SK-N-SH treated with all-trans-retinoic acid at 6 μM for 48 hours (cell line): ENCODE measurements around the gene COMMD4.
"Not testable (repeated sequence)": the region's sequence is repeated elsewhere in the genome, so short reads cannot be mapped to it uniquely, and the experiment has no call there.

Source experiments
- ATAC-seq: fragments of 200-7000 bp; cut with Tn5 transposase; 3 replicates; pipeline ENCODE4 v1.9.1; 2020; ENCODE audit warnings: mild to moderate bottlenecking, moderate library complexity
- ARNTL ChIP-seq: fragments of 450-650 bp; formaldehyde crosslinking; IDR thresholded peaks from 2 replicates; pipeline ENCODE4 v1.5.0; 2020; ENCODE audit warnings: low read depth, mild to moderate bottlenecking, moderate library complexity, borderline replicate concordance
- BACH2 ChIP-seq: fragments of 250-450 bp; sonication (Bioruptor Pico); IDR thresholded peaks from 2 replicates; pipeline ENCODE4 v1.9.0; 2021; ENCODE audit warnings: mild to moderate bottlenecking, borderline replicate concordance
- CSDC2 ChIP-seq: fragments of 250-450 bp; sonication (Bioruptor Pico); IDR thresholded peaks from 2 replicates; pipeline ENCODE4 v1.5.0; 2020; ENCODE audit warnings: mild to moderate bottlenecking, moderate library complexity
- CSRNP3 ChIP-seq: fragments of 250-450 bp; sonication (Bioruptor Pico); IDR thresholded peaks from 2 replicates; pipeline ENCODE4 v1.5.1; 2021; ENCODE audit warnings: mild to moderate bottlenecking, moderate library complexity
- ESRRG ChIP-seq: fragments of 250-450 bp; sonication (Bioruptor Pico); IDR thresholded peaks from 2 replicates; pipeline ENCODE4 v1.6.1; 2021; ENCODE audit warnings: mild to moderate bottlenecking
- GLIS3 ChIP-seq: fragments of 250-450 bp; sonication (Bioruptor Pico); IDR thresholded peaks from 2 replicates; pipeline ENCODE4 v1.5.0; 2020; ENCODE audit warnings: mild to moderate bottlenecking, moderate library complexity
- ISL1 ChIP-seq: fragments of 250-450 bp; sonication (Bioruptor Pico); IDR thresholded peaks from 2 replicates; pipeline ENCODE4 v2.1.2; 2022; ENCODE audit warnings: mild to moderate bottlenecking, moderate library complexity
- OSR1 ChIP-seq: fragments of 250-450 bp; sonication (Bioruptor Pico); IDR thresholded peaks from 2 replicates; pipeline ENCODE4 v1.8.0; 2022; ENCODE audit warnings: moderate library complexity, mild to moderate bottlenecking, inconsistent platforms
- PATZ1 ChIP-seq: fragments of 250-450 bp; sonication (Bioruptor Pico); IDR thresholded peaks from 2 replicates; pipeline ENCODE4 v1.8.0; 2020; ENCODE audit warnings: mild to moderate bottlenecking, moderate library complexity, borderline replicate concordance
- POU6F1 ChIP-seq: fragments of 250-450 bp; sonication (Bioruptor Pico); IDR thresholded peaks from 2 replicates; pipeline ENCODE4 v1.8.0; 2021; ENCODE audit warnings: low read depth, mild to moderate bottlenecking, moderate library complexity, borderline replicate concordance
- RARB ChIP-seq: fragments of 250-450 bp; sonication (Bioruptor Pico); IDR thresholded peaks from 2 replicates; pipeline ENCODE4 v1.8.0; 2021; ENCODE audit warnings: mild to moderate bottlenecking, moderate library complexity
- SNAI2 ChIP-seq: fragments of 250-450 bp; sonication (Bioruptor Pico); IDR thresholded peaks from 2 replicates; pipeline ENCODE4 v1.5.0; 2020; ENCODE audit warnings: mild to moderate bottlenecking, moderate library complexity
- TCF4 ChIP-seq: fragments of 250-450 bp; sonication (Bioruptor Pico); IDR thresholded peaks from 2 replicates; pipeline ENCODE4 v1.8.0; 2021; ENCODE audit warnings: mild to moderate bottlenecking, moderate library complexity, borderline replicate concordance
- TOX ChIP-seq: fragments of 250-450 bp; sonication (Bioruptor Pico); IDR thresholded peaks from 2 replicates; pipeline ENCODE4 v1.8.0; 2021; ENCODE audit warnings: mild to moderate bottlenecking, moderate library complexity, borderline replicate concordance
- ZFP3 ChIP-seq: fragments of 250-450 bp; sonication (Bioruptor Pico); IDR thresholded peaks from 2 replicates; pipeline ENCODE4 v1.5.0; 2020; ENCODE audit warnings: mild to moderate bottlenecking, moderate library complexity
- ZFP30 ChIP-seq: fragments of 450-650 bp; formaldehyde crosslinking; IDR thresholded peaks from 2 replicates; pipeline ENCODE4 v1.5.0; 2022; ENCODE audit warnings: mild to moderate bottlenecking, moderate library complexity
- ZNF565 ChIP-seq: fragments of 450-650 bp; formaldehyde crosslinking; conservative IDR thresholded peaks from 2 replicates; pipeline ENCODE4 v1.5.0; 2020; ENCODE audit warnings: low read depth, mild to moderate bottlenecking, moderate library complexity

The COMMD4 gene

DNA sequence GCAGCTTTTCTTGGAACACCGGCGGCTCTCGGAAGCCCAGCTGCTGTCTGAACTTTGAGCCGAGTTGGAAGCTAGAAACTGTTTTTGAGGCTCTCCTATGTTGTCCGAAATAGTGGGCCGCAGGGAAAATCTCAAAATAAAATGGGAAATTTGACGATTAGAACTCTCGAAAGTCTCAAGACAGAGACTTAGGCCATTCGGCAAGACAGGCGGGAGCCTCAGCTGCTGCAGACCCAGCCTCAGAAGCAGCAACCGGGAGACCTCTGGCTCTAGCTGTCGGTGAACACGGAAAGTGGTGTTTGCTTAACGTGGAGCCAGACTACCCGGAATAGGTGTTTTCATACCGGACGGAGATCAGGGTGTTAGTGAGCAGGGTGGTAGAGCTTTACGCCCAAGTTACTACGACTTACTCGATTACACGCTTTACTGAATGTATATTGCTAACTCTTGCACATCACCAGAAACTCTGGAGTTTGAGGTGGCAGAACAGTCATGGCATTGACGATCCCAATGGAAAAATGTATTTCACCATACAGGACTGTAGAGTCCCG is 32.9 kb downstream of the COMMD4 start:
- ATAC-seq: peak; percentile 6
- TF ChIP-seq BACH2 (CRISPR knock-in tag): no peak
- TF ChIP-seq ESRRG (CRISPR knock-in tag): no peak
- TF ChIP-seq RARB (CRISPR knock-in tag): no peak
- no peak for TF ChIP-seq ZNF565 (CRISPR knock-in tag)
- no peak for TF ChIP-seq TCF4
- no peak for TF ChIP-seq ZFP30 (CRISPR knock-in tag)
- no peak for TF ChIP-seq POU6F1 (CRISPR knock-in tag)
- TF ChIP-seq ARNTL: no peak
- no peak for TF ChIP-seq ISL1 (CRISPR knock-in tag)
- TF ChIP-seq TOX (CRISPR knock-in tag): no peak

- no peak for ATAC-seq
- TF ChIP-seq ARNTL (no peak), ZFP3 (CRISPR knock-in tag) (no peak), GLIS3 (no peak)
Measured at GRCh38 chr15:75369897-75370581, 34.2 kb downstream of the COMMD4 start.

DNA sequence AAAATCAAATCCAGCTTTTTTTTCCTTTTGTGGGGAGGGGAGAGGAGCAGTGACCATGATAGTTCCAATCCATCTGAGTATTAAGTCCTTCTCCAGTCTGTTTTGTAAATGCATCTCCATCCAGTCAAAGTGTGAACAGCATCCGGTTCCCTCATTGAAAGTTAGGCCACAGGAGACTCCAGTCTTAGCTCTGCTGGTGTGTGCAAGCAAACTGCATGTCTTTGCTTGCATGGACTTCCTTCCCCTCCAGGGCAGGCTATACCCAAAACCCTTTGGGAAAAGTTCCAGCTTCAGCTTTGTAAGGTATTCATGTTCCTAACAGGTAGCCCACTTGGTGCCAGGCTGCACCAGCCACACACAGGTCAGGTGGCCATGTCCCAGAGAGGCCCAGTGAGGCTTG is 35.6 kb downstream of the COMMD4 start:
- no peak for TF ChIP-seq ZFP3 (CRISPR knock-in tag)
- TF ChIP-seq TOX (CRISPR knock-in tag): no peak
- TF ChIP-seq PATZ1: no peak
- no peak for TF ChIP-seq ISL1 (CRISPR knock-in tag)
- TF ChIP-seq CSRNP3 (CRISPR knock-in tag): no peak
- TF ChIP-seq SNAI2 (CRISPR knock-in tag): no peak
- ATAC-seq: no peak

GRCh38 chr15:75371901-75372688 is 36.2 kb downstream of the COMMD4 start:
- TF ChIP-seq CSDC2 (CRISPR knock-in tag): no peak
- no peak for TF ChIP-seq BACH2 (CRISPR knock-in tag)
- TF ChIP-seq, all 23 proteins: peak for 0
- ATAC-seq: no peak

DNA sequence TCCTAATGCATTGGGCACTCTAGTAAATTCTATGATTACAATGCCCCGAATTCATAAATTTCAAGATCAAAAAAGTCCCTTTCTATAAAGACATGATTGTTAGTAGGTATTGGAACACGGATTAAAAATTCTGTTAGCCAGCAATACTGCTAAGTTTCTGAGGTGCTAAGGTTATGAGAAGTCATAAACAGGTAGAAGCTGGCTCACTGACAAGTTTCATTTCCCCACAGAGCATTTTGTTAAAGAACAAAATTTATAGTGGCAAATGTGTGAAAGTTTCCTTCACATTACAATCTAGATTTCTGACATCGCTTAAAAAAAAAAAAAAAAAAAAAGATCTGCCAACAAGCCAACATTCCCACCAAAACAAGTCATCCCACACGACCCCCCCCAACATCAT is 44.9 kb downstream of the COMMD4 start:
- TF ChIP-seq ARNTL: no peak
- no peak for TF ChIP-seq ZFP3 (CRISPR knock-in tag)
- TF ChIP-seq OSR1 (CRISPR knock-in tag): no peak
- no peak for ATAC-seq

DNA sequence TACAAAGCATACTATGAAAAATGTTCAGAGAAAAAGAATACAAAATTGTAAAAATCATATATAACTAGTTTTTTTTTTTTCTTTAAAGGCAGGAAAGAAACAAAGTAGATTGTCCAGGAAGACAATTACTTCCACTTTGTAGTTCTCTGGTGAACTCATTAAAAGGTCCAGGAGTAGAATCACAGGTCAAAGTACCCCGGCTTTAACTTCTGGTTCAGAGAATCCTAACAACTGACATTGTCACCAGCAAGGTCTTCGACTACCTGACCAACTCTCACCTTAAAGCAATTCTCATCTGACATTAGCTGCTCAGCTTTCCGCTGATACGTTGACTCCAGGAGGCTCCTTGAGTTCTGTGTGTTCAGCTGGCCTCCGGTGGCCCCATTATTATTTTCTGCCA is 48.1 kb downstream of the COMMD4 start:
- not testable (repeated sequence) for ATAC-seq
